ENCODE measurements around the gene CLEC5A.

GRCh38 chr7:141973673-141974072 lies 26.9 kb upstream of the CLEC5A start, which contains the start of gene TAS2R38:
- TF ChIP-seq POLR2A (IDR thresholded peaks at IDR 0.05), result no peak
- TF ChIP-seq CTCF (IDR thresholded peaks at IDR 0.05), result no peak
